HG03575 (cell line): Measurements from ENCODE around the gene GPR89A.
"Not testable (repeated sequence)": the region's sequence is repeated elsewhere in the genome, so short reads cannot be mapped to it uniquely, and the experiment has no call there.

Experiments
- ATAC-seq: cut with Tn5 transposase; IDR thresholded peaks from one replicate; pipeline ENCODE4 v1.9.1; 2021; ENCODE audit not compliant: unreplicated experiment, insufficient number of reproducible peaks, low FRiP score; ENCODE audit errors: extremely low read depth

The GPR89A gene

DNA sequence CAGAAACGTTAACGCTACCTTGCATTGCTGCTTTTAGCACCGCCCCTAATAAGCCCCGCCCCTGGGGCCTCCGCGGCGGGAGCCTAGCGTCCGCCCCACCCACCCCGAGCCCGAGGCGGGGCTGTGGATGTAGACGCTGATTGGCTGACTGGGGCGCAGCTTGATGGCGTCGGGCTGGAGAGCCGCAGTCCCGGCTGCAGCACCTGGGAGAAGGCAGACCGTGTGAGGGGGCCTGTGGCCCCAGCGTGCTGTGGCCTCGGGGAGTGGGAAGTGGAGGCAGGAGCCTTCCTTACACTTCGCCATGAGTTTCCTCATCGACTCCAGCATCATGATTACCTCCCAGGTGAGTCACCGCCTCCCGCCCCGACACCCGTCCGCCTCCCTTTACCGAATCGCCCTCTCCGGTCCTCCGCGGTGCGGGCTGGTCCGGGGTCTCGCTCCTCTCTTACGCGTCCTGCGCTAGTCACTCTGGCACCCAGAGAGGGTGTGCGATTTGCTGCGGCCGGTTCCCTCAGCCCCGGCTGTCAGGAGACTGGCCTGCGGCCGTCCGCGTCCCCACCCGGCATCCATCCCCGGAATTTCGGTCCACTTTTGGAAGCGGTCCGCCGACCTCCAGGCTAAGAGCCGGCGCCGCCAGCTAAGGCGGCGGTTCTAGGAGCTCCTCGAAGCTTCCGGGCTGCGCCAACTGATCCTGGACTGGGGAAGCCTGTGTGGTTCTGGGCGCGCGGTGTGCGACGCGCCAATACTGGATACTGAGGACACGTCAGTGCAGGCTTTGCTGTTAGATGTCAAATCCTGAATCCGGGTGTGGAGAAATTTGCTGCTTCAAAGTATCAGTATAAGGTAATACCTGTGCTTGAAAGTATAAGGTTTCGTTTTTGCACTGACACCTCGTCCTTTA lies at the start of gene GPR89A:
Gene GPR89A, plus strand, starts transcription at position 156 of the 901 bp plus-strand sequence. Its CDS starts 146 bp downstream, at position 302.
- peak; percentile 60 for ATAC-seq

DNA sequence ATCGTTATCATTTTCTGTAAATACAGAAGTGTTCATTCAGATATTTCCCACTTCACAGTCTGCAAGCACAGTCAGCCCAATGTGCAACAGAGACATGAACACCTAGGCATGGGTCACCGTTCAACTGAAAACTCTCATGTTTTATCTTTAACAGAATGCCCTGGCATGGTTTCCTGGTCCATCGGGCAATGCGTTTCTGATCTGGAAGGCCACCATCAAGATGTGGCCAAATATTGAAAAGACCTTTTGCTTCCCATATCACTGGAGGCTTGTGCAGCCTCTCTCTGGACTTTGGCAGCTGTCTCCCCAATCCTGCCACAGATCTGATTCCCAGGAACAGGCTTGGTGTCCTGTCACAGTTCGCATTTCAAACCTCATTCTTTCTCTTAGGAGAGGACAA lies 21.0 kb upstream of the GPR89A start:
- not testable (repeated sequence) for ATAC-seq

DNA sequence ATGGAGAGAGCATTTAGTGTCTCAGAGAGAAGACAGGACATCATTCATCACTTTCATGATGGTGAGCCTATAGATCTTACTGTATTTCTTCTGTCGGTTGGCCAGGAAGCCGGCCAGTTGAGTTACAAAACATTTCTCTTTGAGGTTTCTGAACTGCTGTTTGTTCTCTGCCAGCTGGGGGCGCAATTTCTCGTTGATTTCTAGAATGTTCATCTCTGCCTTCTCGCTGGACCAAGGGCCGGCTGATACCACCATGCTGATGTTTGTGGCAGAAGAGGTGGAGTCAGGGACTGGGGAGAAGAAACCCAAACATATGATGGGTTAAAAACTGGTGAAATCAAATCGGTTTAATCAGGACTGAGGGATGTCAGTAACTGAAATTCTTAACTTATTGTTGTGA lies 17.0 kb upstream of the GPR89A start:
- ATAC-seq = not testable (repeated sequence)

DNA sequence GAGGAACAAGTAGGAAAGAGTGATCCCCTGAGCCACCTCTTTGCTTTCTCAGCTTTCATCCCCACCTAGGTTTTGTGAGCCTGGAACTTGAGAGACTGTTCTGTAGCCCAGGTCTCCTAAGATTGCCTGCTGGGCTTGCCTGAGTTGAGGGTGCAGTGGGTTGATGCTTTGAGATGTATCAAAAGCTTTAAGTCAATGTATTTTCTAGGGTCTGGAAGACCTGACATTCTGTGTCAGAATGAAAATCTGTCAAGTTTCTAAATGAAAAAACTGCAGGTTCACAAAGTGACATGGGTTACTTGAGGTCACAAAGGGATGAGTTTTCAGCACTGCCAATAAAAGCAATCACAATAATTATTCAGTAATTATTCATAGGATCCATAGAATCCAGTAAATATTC lies 15.4 kb upstream of the GPR89A start:
- ATAC-seq = not testable (repeated sequence)

DNA sequence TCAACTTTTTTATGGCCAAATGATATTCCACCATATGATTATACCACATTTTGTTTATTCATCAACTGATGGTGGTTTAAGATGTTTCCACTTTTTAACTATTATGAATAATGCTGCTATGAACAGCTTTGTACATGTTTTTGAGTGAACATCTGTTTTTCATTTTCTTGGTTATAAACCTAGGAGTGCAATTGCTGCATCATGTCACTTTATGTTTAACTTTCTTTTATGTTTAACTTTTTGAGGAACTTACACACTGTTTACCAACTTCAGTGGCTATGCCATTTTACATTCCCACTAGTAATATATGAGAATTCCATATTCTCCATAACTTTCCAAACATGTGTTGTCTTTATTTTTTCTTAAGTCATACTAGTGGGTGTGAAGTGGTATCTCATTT lies 12.4 kb upstream of the GPR89A start:
- ATAC-seq = not testable (repeated sequence)

DNA sequence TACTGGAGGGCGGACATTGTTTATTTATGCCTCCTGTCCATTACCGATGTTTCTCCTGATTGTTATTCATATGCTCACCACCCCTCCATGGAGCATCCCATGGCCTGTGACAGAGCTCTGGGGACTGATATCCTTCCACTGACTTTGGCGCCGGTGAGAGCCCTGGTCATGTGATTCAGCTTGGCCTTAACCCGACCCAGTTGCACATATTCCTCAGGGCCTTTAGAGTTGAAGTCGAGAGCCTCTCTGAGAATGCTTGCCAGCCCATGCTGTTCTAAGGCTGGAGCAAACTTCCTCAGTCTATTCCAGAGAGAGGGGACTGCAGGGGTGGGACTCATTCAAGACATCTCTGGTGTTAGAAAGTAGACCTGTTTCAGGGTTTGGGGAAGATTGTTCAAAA lies 11.6 kb upstream of the GPR89A start:
- not testable (repeated sequence) for ATAC-seq

DNA sequence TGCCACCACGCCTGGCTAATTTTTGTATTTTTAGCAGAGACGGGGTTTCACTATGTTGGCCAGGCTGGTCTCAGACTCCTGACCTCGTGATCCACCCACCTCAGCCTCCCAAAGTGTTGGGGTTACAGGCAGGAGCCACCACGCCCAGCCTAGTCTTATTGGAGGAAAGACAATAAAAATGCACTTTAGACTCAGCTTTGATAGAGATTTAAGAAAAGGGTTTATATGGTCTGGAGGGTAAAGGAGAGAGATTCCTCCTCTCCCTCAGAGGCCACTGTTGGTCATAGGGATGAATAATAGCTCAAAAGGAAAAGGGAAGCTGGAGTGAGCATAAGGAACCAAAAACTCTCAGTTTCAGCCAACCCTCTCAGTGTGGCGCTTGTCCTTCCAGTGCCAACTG lies 8.4 kb upstream of the GPR89A start:
- not testable (repeated sequence) for ATAC-seq

DNA sequence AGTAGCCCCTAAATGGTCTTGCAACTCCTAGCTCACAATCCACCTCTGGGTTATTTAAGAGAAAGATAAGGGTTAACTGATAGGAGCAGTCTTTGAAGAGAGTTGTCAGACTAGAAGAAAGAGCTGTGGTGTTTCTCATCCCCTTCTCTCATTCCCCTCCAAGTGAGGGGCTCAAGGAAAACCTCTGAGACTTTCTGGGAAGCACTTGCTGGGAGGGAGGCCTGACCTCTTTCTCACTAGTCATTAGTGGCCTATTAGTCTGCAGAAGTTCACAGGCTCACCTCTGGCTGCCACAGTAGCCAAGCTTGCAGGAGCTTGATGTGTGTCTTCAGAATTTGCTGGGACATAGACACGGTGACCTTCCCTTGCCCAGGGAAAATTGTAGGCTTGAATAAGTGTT lies 6.2 kb upstream of the GPR89A start:
- ATAC-seq = no peak

DNA sequence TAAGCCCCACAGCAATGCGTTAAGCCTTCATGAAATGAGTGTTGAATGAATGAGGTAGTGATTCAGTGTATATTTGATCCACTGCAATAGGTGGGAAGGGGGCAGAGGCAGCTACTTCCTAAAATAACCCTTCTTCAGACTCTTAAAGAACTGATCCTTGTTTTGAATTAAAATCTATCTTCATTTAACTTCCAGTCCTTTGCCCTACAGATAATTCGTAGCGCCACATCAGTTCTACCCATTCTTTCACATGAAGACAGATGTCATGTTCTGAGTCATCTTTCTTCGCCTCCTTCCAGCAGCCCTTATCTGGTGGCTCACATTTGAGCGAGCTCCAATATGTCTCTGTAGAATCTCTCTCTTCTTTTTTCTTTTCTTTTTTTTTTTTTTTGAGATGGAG lies 948 bp upstream of the GPR89A start:
- not testable (repeated sequence) for ATAC-seq

DNA sequence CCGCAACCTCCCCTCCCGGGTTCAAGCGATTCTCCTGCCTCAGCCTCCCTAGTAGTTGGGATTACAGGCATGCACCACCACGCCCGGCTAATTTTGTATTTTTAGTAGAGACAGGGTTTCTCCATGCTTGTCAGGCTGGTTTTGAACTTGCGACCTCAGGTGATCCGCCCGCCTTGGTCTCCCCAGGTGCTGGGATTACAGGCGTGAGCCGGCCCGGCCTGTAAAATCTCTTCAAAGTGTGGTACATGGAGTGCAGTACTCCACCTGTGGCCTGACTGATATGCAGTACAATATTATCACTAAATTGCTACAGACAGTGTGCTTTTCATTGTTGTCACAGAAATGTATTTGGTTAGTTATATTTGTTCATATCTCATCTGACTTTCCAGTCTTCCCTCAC lies 499 bp upstream of the GPR89A start:
- ATAC-seq = not testable (repeated sequence)

DNA sequence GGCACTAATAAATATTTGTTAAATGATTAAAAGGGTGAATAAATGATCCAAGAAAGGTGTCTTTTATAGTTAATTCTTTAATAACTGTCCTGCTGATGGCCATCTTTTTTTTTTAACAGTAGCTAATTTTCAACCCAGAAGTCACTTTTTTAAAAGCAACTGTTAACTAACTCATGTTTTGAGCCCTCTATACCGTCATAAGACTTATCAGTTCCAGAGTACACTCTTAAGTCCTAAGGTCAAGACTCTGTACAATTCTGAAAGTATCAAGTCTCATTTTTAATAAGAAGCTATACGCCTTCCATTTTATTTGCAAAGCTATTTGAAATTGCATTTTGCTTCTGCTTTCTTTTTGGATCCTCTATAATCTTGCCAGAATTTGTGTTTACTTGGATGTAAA lies 3.0 kb downstream of the GPR89A start:
- not testable (repeated sequence) for ATAC-seq

DNA sequence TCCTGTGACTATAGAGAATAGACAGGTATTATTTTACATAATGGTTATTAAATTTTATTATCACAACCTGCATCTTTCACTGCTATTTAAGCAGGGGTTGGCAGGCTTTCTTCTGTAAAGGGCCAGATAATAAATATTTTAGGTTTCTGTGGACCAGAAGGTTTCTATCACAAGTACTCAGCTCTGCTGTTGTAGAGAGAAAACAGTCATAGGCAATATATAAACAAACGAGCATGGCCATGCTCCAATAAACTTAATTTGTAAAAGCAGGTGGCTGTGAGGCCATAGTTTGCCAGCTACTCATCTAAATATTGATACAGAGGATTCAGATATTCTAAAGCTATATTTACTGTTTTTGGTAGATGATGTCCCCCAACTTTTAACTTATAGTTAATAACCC lies 12.3 kb downstream of the GPR89A start:
- not testable (repeated sequence) for ATAC-seq

DNA sequence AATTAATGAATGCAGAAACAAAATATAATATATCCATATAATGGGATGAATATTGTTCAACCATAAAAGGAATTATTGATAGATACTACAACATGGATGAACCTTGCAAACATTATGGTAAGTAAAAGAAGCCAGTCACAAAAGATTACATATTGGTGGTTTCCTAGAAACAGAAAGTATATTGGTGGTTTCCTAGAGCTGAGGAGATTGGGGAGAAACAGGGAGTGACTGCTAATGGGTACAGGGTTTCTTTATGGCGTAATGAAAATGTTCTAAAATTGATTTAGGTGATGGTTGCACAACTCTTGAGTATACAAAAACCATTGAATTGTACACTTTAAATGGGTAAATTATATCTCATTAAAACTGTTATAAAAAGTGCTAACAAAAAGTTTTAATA lies 14.4 kb downstream of the GPR89A start:
- ATAC-seq = not testable (repeated sequence)

DNA sequence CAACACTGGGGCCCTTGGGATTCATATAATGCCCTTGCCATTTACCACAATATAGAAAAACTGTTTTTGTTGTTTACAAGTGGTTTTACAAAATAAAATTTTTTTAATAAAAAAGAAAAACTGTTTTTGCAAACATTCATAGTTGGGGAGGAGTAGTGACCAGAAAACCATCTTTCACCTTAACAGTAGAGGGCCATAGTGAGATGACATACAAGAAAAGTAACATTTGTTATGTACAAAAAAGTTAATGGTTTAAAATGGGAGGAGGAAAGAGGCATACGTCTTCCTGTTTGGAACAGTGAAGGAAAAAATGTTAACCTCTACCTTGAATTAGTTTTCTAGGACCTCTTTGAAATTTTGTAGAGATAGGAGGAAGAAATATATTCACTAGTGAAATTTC lies 28.4 kb downstream of the GPR89A start:
- ATAC-seq = not testable (repeated sequence)

DNA sequence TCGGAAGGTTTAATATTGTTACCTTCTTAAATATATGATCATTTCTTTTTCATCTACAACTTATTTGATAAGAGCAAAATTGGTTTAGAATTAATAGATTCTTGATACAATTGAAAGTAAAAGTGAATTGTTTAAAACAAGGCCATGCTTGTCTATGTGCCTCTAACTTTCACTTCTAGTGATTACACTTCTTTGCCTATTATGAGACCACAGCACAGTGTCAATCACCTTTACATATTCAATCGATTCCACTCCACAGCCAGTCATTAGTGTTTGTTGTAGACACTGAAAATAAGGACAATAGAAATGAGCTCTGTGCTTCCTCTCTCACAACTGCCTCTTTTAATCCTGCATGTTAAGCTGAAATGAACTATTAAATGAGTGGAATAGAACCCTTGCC lies 34.1 kb downstream of the GPR89A start:
- ATAC-seq = not testable (repeated sequence)

DNA sequence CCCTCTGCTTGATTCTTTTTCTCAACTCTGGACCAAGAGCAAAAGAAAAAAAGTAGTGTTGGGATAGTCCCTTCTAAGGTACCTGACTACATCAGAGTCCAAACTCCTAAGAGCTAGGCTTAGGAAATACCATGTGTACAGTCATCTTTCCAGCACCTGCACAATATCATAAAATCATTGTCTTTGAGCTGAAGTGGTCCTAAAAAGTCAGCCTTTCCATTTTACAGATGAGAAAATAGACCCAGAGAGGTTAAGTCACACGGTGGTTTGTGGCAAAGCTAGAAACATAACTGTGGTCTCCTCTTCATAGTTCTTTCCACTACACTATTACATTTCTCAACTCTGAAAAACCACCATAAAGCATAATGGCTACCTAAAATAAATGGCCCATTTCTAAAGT lies 36.2 kb downstream of the GPR89A start:
- not testable (repeated sequence) for ATAC-seq

DNA sequence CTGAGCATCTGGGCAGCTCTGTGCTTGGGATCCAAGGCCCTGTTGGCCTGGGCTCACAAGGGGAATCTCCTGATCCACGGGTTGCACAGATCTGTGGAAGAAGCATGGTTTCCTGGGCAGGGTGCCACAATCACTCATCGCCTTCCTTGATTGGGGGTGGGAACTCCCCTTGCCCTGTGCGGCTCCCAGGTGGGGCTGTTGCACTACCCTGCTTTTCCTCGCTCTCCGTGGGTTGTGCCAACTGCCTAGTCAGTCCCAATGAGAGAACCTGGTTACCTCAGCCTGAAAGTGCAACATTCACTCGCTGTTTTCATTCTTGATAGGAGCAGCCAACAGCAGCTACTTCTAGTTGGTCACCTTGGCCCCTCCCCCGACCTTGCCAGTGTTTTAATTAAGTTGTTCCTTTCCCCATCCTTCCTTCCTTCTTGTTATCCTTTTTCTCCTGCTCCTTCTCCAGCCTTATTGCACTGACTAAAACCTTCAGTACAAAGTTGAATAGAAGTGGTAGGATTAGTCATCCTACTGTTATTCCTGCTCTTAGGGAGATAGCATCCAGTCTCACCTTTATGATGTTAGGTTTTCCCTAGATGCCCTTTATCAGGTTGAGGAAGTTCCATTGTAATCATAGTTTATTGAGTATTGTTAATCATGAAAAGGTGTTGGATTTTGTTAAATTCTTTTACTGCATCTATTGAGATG lies 48.6 kb downstream of the GPR89A start:
- ATAC-seq = not testable (repeated sequence)

DNA sequence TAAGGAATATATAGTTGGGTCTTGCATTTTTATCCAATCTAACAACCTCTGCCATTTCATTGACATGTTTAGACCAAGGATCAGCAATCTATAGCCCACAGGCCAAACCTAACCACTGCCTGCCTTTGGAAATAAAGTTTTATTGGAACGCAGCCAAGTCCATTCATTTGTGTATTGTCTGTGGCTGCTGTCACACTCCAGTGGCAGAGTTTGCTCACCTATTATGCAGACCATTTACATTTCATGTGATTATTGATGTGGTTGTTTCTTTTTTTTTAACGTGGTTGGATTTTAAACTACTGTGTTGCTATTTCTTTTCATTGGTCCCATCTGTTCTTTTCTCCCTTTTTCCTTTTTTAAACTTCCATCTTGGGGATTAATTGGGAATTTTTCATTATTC lies 54.7 kb downstream of the GPR89A start:
- ATAC-seq = not testable (repeated sequence)

DNA sequence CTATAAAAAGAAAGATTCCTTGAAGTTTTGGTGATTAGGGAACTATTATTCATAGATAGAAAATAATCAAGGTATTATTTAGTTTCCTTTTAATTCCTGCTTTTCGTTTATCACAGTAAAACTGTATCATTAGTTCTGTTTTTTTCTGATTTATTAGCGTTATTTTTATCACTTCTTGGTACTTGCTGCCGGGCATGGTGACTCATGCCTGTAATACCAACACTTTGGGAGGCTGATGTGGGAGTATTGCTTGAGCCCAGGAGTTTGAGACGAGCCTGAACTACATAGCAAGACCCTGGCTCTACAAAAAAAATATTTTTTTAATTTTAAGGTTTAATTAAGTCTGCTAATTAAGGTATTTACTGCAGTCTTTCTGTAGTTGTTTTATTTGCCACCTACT lies 57.2 kb downstream of the GPR89A start:
- ATAC-seq = not testable (repeated sequence)
